T-helper 1 cell (primary cell): ENCODE data around the gene MYO7B.

Source experiments
- DNase-seq, 5 donors: peaks; one replicate each; pipeline ENCODE4 v3.0.0-alpha.2; 2012 to 2020

Gene MYO7B

GRCh38 chr2:127651971-127652550 is 116.6 kb downstream of the MYO7B start:
- no peak for DNase-seq

GRCh38 chr2:127652786-127653357 is 117.4 kb downstream of the MYO7B start:
- DNase-seq = no peak

GRCh38 chr2:127653421-127654083 is 118.1 kb downstream of the MYO7B start:
- no peak for DNase-seq

- DNase-seq = no peak
Measured at GRCh38 chr2:127654084-127654837, 118.8 kb downstream of the MYO7B start.

GRCh38 chr2:127654838-127655175 is 119.3 kb downstream of the MYO7B start:
- DNase-seq = no peak

- no peak for DNase-seq
Measured at GRCh38 chr2:127655209-127656073, 120.0 kb downstream of the MYO7B start.

GRCh38 chr2:127656569-127657231 is 121.2 kb downstream of the MYO7B start:
- DNase-seq = no peak

- no peak for DNase-seq
Measured at GRCh38 chr2:127657232-127657595, 121.7 kb downstream of the MYO7B start.

GRCh38 chr2:127658146-127658545 is 122.7 kb downstream of the MYO7B start:
- no peak for DNase-seq

GRCh38 chr2:127658641-127659407 is 123.3 kb downstream of the MYO7B start:
- DNase-seq = peak in 1 of 5 donors; percentile 1

GRCh38 chr2:127659408-127660290 is 124.2 kb downstream of the MYO7B start:
- no peak for DNase-seq

GRCh38 chr2:127660291-127660578 is 124.8 kb downstream of the MYO7B start:
- no peak for DNase-seq

GRCh38 chr2:127661072-127661649 is 125.7 kb downstream of the MYO7B start:
- DNase-seq = no peak

GRCh38 chr2:127661949-127662510 is 126.5 kb downstream of the MYO7B start:
- no peak for DNase-seq

GRCh38 chr2:127662937-127663565 is 127.6 kb downstream of the MYO7B start:
- DNase-seq = no peak

GRCh38 chr2:127663566-127664064 is 128.1 kb downstream of the MYO7B start:
- DNase-seq = no peak

GRCh38 chr2:127664065-127664894 is 128.8 kb downstream of the MYO7B start:
- DNase-seq = no peak

GRCh38 chr2:127664895-127665225 is 129.4 kb downstream of the MYO7B start:
- no peak for DNase-seq
